GM12878 (cell line): ENCODE measurements around the gene ABHD17A. TPM values are rescaled to one million over a fixed set of nuclear protein-coding genes. Genes with fewer than 3 reads are reported as not detected.

Experiments used
- ATAC-seq: fragments of 200-7000 bp; cut with Tn5 transposase; 3 replicates; pipeline ENCODE4 v1.9.1; 2020; ENCODE audit warnings: mild to moderate bottlenecking, moderate library complexity
- BruUV-seq: library from RNA; stranded (reverse); fragments of 400-500 nt; replicated peaks from 2 replicates; lab custom pipeline; 2021; lab: Mats Ljungman, UMichigan
- CTCF ChIA-PET: fragments of 300-600 bp; sonication (Branson Sonifier 250); formaldehyde crosslinking; extraction: SDS; loops from one replicate; lab custom pipeline; 2021; ENCODE audit warnings: inconsistent platforms; lab: Yijun Ruan, JAX
- POLR2A ChIA-PET: fragments of 350-600 bp; formaldehyde crosslinking; extraction: SDS; loops from one replicate; lab custom pipeline; 2021; ENCODE audit warnings: inconsistent platforms; lab: Charles Lee
- RAD21 ChIA-PET: fragments of 300-600 bp; sonication (Branson Sonifier 250); formaldehyde crosslinking; loops from one replicate; lab custom pipeline; 2023; ENCODE audit warnings: antibody characterized with exemption; ENCODE audit not compliant: unreplicated experiment; lab: Charles Lee
- SMC1A ChIA-PET: fragments of 300-600 bp; sonication (Branson Sonifier 250); formaldehyde crosslinking; loops from one replicate; lab custom pipeline; 2023; ENCODE audit not compliant: unreplicated experiment, uncharacterized antibody; lab: Charles Lee
- DNase-seq: peaks from one replicate; pipeline ENCODE4 v3.0.0-alpha.2; 2011; ENCODE audit warnings: low read depth, low spot score
- FAIRE-seq: peaks from 3 replicates; lab custom pipeline; 2011; peaks lifted over from hg19 to GRCh38; lab: Jason Lieb, UNC
- H2AFZ ChIP-seq: 2 replicates; pipeline ENCODE4 v1.6.0; 2011; ENCODE audit warnings: low read depth, low read length, control low read depth; ENCODE audit not compliant: control insufficient read depth
- H3K27ac ChIP-seq: 2 replicates; pipeline ENCODE4 v1.5.1; 2011; ENCODE audit warnings: control low read depth; ENCODE audit not compliant: control insufficient read depth, insufficient read depth
- H3K27me3 ChIP-seq, 2 experiments: replicated peaks in 1 of 2; 2 replicates each; pipeline versions ENCODE4 v1.6.0 to v1.6.1; 2011; ENCODE audit warnings: low read length in 1 of 2; ENCODE audit not compliant: control insufficient read depth in 2 of 2, insufficient read depth in 2 of 2
- H3K36me3 ChIP-seq, 2 experiments: 2 replicates each; pipeline ENCODE4 v1.5.1; 2011; ENCODE audit warnings: low read length in 1 of 2; ENCODE audit not compliant: control insufficient read depth in 2 of 2, insufficient read depth in 2 of 2
- H3K4me1 ChIP-seq: 2 replicates; pipeline ENCODE4 v1.6.1; 2011; ENCODE audit warnings: mild to moderate bottlenecking, low read length, moderate library complexity, mixed read lengths; ENCODE audit not compliant: control insufficient read depth, insufficient read depth
- H3K4me2 ChIP-seq: 2 replicates; pipeline ENCODE4 v1.6.0; 2011; ENCODE audit warnings: control low read depth; ENCODE audit not compliant: control insufficient read depth, insufficient read depth
- H3K4me3 ChIP-seq: fragments of 200-600 bp; sonication (generic); 2 replicates; pipeline ENCODE4 v1.5.1; 2016
- H3K79me2 ChIP-seq: 2 replicates; pipeline ENCODE4 v1.6.0; 2011; ENCODE audit warnings: low read length; ENCODE audit not compliant: control insufficient read depth, insufficient read depth
- H3K9ac ChIP-seq: 2 replicates; pipeline ENCODE4 v1.8.0; 2011; ENCODE audit warnings: low read length, control low read depth, mixed read lengths; ENCODE audit not compliant: control insufficient read depth, insufficient read depth
- H3K9me3 ChIP-seq: replicated peaks from 3 replicates; pipeline ENCODE4 v1.5.1; 2011; ENCODE audit warnings: mild to moderate bottlenecking, low read length; ENCODE audit not compliant: control insufficient read depth, insufficient read depth
- H4K20me1 ChIP-seq: 2 replicates; pipeline ENCODE4 v1.6.0; 2011; ENCODE audit not compliant: control insufficient read depth, insufficient read depth
- CBX3 ChIP-seq: fragments of 200-600 bp; sonication (generic); IDR thresholded peaks from 2 replicates; pipeline ENCODE4 v1.6.1; 2016; ENCODE audit warnings: low read depth, borderline replicate concordance
- MLLT1 ChIP-seq: fragments of 450-650 bp; IDR thresholded peaks from 2 replicates; pipeline ENCODE4 v1.6.1; 2016; ENCODE audit warnings: mild to moderate bottlenecking
- NFYA ChIP-seq: IDR thresholded peaks from 2 replicates; pipeline ENCODE4 v1.6.1; 2011; ENCODE audit warnings: low read depth, mild to moderate bottlenecking, low read length, improper control_type of control experiment, borderline replicate concordance
- PRDM15 ChIP-seq: fragments of 450-650 bp; formaldehyde crosslinking; IDR thresholded peaks from 2 replicates; pipeline ENCODE4 v1.4.0; 2020; ENCODE audit warnings: mild to moderate bottlenecking, moderate library complexity
- ZBED1 ChIP-seq: IDR thresholded peaks from 2 replicates; pipeline ENCODE4 v1.6.1; 2016; ENCODE audit warnings: borderline replicate concordance
- whole genome bisulfite sequencing: methylation state at CpG from one replicate; pipeline ENCODE4 v1.1.6; 2016; ENCODE audit warnings: low lambda C conversion rate; ENCODE audit not compliant: insufficient replicate concordance, insufficient coverage; ENCODE audit errors: missing lambda C conversion rate; 5-methylcytosine and 5-hydroxymethylcytosine counted together
- in situ Hi-C: fragments of 300-500 bp; cut with MboI; formaldehyde crosslinking; loops from 9 replicates; pipeline ENCODE4 v1.14.3; 2018; ENCODE audit warnings: mixed read lengths
- intact Hi-C: fragments of 100-400 bp; cut with micrococcal nuclease; formaldehyde crosslinking; loops from one replicate; pipeline ENCODE4 v1.14.2; 2022; ENCODE audit not compliant: unreplicated experiment
- polyA plus RNA-seq, 11 experiments: library from polyadenylated mRNA; depleted of rRNA in 4 of 11; unstranded in 6 of 11; stranded (reverse) in 5 of 11; fragments of >200 nt; fragmentation: Nextera tagmentation in 4 of 11; fragmentation: Illumina TruSeq in 1 of 11; extraction: Ambion mirVana in 4 of 11; extraction: Trizol in 1 of 11; gene quantifications; 1 replicate in 1 of 11; 2 replicates in 10 of 11; pipeline versions ENCODE4 v1.2.1 to v1.2.3, GENCODE V29; 2011 to 2016; ENCODE audit warnings: inconsistent platforms in 2 of 11, missing spikeins in 2 of 11, low read depth in 1 of 11
- total RNA-seq, 4 experiments: library from RNA; depleted of rRNA in 3 of 4; stranded (reverse); fragments of >200 nt in 3 of 4; fragmentation: Illumina TruSeq in 1 of 4; extraction: Trizol in 1 of 4; gene quantifications; 2 replicates each; pipeline versions ENCODE4 v1.2.1 to v1.2.3, GENCODE V29; 2013 to 2021

ABHD17A gene
- total and polyA plus RNA-seq, 10 of the 15 experiments (the other 5 are each of a cell fraction or from before 2014, with no cell fraction given) = 0.13 to 126 (median 28.8) TPM; not detected in 1

- TF ChIP-seq PRDM15 (CRISPR knock-in tag) = no peak
Observed at GRCh38 chr19:1883784-1884183, 1.5 kb downstream of the ABHD17A start (continued).

- Histone ChIP-seq H3K27ac (peak overlapping the region; percentile 30; the same call in 1 of the 2 replicates), H3K79me2 (peaks cover 34% of the 10 kb centered on the region), H3K9ac (peak overlapping the region; percentile 96), H2AFZ (no peak overlapping the region), H3K27me3 (no peaks in the 10 kb centered on the region), H3K9me3 (no peaks in the 10 kb centered on the region), H3K4me1 (peaks cover 21% of the 10 kb centered on the region), H3K4me3 (peak overlapping the region; percentile 99), H3K4me2 (peak overlapping the region; percentile 86), H4K20me1 (peaks cover 9% of the 10 kb centered on the region; the same call in 1 of the 2 replicates), H3K36me3 (peaks cover 0 to 6% of the 10 kb centered on the region in 2 experiments; a peak in 2 of 4 replicates)
- ChIA-PET SMC1A (interaction anchor here (1.3 to 2.0 kb wide), 2 partner anchors 14 to 21 kb away, joined by 3 to 6 read pairs; no protein-coding TSS in a partner anchor), POLR2A (interaction anchor here (0.6 to 2.7 kb wide), 3 partner anchors 8 to 202 kb away, joined by 3 to 9 read pairs (median 3); no protein-coding TSS in a partner anchor), CTCF (interaction anchor here (1.7 to 2.4 kb wide), 2 partner anchors 14 to 19 kb away, joined by 5 read pairs; no protein-coding TSS in a partner anchor), RAD21 (no interaction called here)
- in situ Hi-C loops = no loop called here
- FAIRE-seq (no peak), ATAC-seq (peak; percentile 16; the same call in 2 of the 3 replicates), DNase-seq (no peak)
- BruUV-seq = no TSS peak
- 62% methylated on average over 25 of the region's 25 CpGs for WGBS
- TF ChIP-seq ZBED1 = no peak
- TF ChIP-seq MLLT1 = peak; percentile 47; the same call in 1 of the 2 replicates
- no peak for TF ChIP-seq NFYA
- TF ChIP-seq CBX3 = no peak
- intact Hi-C loops = no loop called here
Observed at GRCh38 chr19:1882786-1883692, 2.3 kb downstream of the ABHD17A start.
